SH-SY5Y (cell line): ENCODE data around the gene DEPDC7.

Experiments
- GATA2 ChIP-seq: IDR thresholded peaks from 2 replicates; pipeline ENCODE4 v1.6.1; 2011; ENCODE audit warnings: mild to moderate bottlenecking, low read depth, low read length
- GATA3 ChIP-seq: IDR thresholded peaks from 2 replicates; pipeline ENCODE4 v1.6.1; 2011; ENCODE audit warnings: low read depth, mild to moderate bottlenecking, low read length, moderate library complexity

DNA sequence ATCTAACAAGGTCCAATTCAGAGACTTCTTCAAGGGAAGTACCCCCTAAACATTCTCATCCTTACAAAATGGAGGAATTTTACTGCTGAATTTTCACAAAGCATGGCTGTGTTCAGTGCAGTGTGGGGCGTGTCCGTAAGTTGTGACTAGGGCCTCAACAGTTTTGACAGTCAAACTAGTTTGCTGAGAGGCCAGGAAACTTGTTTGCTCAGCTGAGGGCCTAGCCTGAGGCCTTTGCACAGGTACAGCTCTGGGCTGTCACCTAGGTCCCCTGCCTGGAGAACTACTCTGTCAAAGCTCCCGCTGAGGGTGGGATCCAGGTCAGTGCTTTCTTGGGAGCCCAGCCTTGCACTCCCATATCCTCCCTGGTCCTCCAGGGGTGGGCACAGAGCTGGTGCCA is 51.6 kb downstream of the DEPDC7 start:
- TF ChIP-seq GATA3 (no peak), GATA2 (no peak)
